Psoas muscle (tissue), 8 donors: ENCODE data around the gene MOCS2. TPM values are rescaled to one million over a fixed set of nuclear protein-coding genes. Genes with fewer than 3 reads are reported as not detected.

Experiments
- ATAC-seq, 4 donors: fragments of 200-7000 bp; cut with Tn5 transposase; one replicate each; pipeline ENCODE4 v1.9.1; 2020; ENCODE audit warnings: moderate library complexity in 3 of 4, mild to moderate bottlenecking in 2 of 4
- DNase-seq, 2 donors: peaks; one replicate each; pipeline ENCODE4 v3.0.0-alpha.2; 2020
- H3K27ac ChIP-seq: fragments of 200-600 bp; one replicate; pipeline ENCODE4 v1.8.0; 2022
- H3K27me3 ChIP-seq, 3 donors: fragments of 200-600 bp in 1 of 3; one replicate each; pipeline versions ENCODE4 v1.6.1 to v1.8.0; 2013 to 2022; ENCODE audit warnings: low read length in 2 of 3, mild to moderate bottlenecking in 2 of 3, moderate library complexity in 1 of 3; ENCODE audit not compliant: insufficient read depth in 3 of 3
- H3K36me3 ChIP-seq, 2 donors: fragments of 200-600 bp in 1 of 2; one replicate each; pipeline versions ENCODE4 v1.6.1 to v1.8.0; 2013 to 2022; ENCODE audit warnings: low read depth in 1 of 2, mild to moderate bottlenecking in 1 of 2, moderate library complexity in 1 of 2; ENCODE audit not compliant: insufficient read depth in 1 of 2
- H3K4me1 ChIP-seq: fragments of 200-600 bp; one replicate; pipeline ENCODE4 v1.8.0; 2022
- H3K4me3 ChIP-seq: fragments of 200-600 bp; one replicate; pipeline ENCODE4 v1.8.0; 2022; ENCODE audit warnings: mild to moderate bottlenecking
- H3K9me3 ChIP-seq: fragments of 200-600 bp; one replicate; pipeline ENCODE4 v1.8.0; 2022
- WGBS, 3 donors: extraction: QIAGEN DNeasy Blood & Tissue Kit; methylation state at CpG; one replicate each; pipeline versions ENCODE4 v1.1.6 to v1.1.7; 2013; 5-methylcytosine and 5-hydroxymethylcytosine counted together
- intact Hi-C, 2 donors: fragments of 100-400 bp; cut with DNase I; formaldehyde crosslinking; loops; one replicate each; pipeline versions ENCODE4 v1.11.0 to v1.14.2; 2022
- polyA plus RNA-seq, 3 donors: library from polyadenylated mRNA; stranded (reverse); fragments of 200-250 nt; gene quantifications; one replicate each; pipeline ENCODE4 v1.2.3, GENCODE V29; 2013
- total RNA-seq, 4 donors: library from RNA; stranded (reverse); fragmentation: NEBNext Ultra II Directional in 2 of 4; extraction: Animal tissue kit (Norgen Biotek cat#: 25700) in 2 of 4; gene quantifications; one replicate each; pipeline versions ENCODE4 v1.2.1 to v1.2.4, GENCODE V29; 2021 to 2023
- TF ChIP-seq, protein P1 (sequence below): fragments of 200-600 bp; IDR thresholded peaks from one replicate; pipeline ENCODE4 v1.8.0; 2022; ENCODE audit warnings: antibody characterized with exemption
- donor health status: healthy with polysubstance abuse.
- donor health status: DM: no; HTN: no; CAD: no; lungs with moderate emphysema.
- donor health status: Bipolar disorder and iron deficiency.
- donor health status: healthy.
- donor health status: DM: yes; HTN: yes; CAD: no.
- donor health status: DM: no; HTN: no; CAD: no.
- donor health status: DM: no; HTN: no; CAD: no.
- donor health status: DM: yes; HTN: yes; CAD: no.

The MOCS2 gene
- total and polyA plus RNA-seq, 7 donors: 38.8 to 73.9 (median 46.7) TPM

DNA sequence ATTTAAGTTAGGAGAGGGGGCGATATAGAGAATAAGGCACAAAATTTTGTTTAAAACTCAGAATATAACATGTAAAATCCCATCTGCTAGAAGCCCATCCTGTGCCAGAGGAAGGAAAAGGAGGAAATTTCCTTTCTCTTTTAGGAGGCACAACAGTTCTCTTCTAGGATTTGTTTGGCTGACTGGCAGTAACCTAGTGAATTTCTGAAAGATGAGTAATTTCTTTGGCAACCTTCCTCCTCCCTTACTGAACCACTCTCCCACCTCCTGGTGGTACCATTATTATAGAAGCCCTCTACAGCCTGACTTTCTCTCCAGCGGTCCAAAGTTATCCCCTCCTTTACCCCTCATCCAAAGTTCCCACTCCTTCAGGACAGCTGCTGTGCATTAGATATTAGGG, 18.3 kb downstream of the MOCS2 start:
- DNase-seq: no peak
- Histone ChIP-seq H3K4me1 (no peaks in the 10 kb centered on the region), H3K4me3 (no peak overlapping the region), H3K9me3 (no peaks in the 10 kb centered on the region), H3K27ac (no peak overlapping the region), H3K36me3 (peaks cover 0 to 12% of the 10 kb centered on the region in 2 donors), H3K27me3 (no peaks in the 10 kb centered on the region)
- ATAC-seq: no peak
- intact Hi-C loops: loop anchor here (5.0 to 10.0 kb wide), 3 partner anchors 144 to 306 kb away; partner anchors contain the start of genes ITGA1 (in 1 of the 2) and PELO (in 1 of the 2)
- TF ChIP-seq, protein P1, sequence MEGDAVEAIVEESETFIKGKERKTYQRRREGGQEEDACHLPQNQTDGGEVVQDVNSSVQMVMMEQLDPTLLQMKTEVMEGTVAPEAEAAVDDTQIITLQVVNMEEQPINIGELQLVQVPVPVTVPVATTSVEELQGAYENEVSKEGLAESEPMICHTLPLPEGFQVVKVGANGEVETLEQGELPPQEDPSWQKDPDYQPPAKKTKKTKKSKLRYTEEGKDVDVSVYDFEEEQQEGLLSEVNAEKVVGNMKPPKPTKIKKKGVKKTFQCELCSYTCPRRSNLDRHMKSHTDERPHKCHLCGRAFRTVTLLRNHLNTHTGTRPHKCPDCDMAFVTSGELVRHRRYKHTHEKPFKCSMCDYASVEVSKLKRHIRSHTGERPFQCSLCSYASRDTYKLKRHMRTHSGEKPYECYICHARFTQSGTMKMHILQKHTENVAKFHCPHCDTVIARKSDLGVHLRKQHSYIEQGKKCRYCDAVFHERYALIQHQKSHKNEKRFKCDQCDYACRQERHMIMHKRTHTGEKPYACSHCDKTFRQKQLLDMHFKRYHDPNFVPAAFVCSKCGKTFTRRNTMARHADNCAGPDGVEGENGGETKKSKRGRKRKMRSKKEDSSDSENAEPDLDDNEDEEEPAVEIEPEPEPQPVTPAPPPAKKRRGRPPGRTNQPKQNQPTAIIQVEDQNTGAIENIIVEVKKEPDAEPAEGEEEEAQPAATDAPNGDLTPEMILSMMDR: no peak
- WGBS, 3 donors: 54 to 80% (median 56%) methylated on average over 2 of the region's 2 CpGs

DNA sequence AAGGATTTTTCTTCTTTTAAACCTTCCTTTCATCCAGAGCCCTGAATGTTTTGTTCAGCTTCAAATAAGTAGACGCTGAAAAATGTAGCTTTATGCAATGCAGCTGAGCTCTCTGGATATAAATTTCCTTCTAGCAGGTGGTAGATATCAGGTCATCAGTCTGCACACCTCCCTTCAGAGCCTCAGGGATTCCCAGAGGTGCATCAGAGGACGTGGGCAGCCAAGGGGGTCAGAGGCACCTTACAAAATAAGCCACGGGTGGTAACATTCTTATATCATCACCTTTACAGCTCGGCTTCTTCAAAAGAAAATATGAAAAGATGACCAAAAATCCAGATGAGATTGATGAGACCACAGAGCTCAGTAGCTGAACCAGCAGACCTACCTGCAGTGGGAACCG, 19.3 kb downstream of the MOCS2 start:
- Histone ChIP-seq H3K4me1 (no peaks in the 10 kb centered on the region), H3K27ac (no peak overlapping the region), H3K27me3 (no peaks in the 10 kb centered on the region), H3K9me3 (no peaks in the 10 kb centered on the region), H3K36me3 (peaks cover 0 to 9% of the 10 kb centered on the region in 2 donors), H3K4me3 (no peak overlapping the region)
- ATAC-seq: no peak
- 72 to 76% (median 74%) methylated on average over 5 of the region's 5 CpGs for WGBS, 3 donors
- DNase-seq: no peak
- TF ChIP-seq, protein P1: no peak
- intact Hi-C loops: loop anchor here (5.0 to 10.0 kb wide), 3 partner anchors 143 to 305 kb away; partner anchors contain the start of genes ITGA1 (in 1 of the 2) and PELO (in 1 of the 2)

DNA sequence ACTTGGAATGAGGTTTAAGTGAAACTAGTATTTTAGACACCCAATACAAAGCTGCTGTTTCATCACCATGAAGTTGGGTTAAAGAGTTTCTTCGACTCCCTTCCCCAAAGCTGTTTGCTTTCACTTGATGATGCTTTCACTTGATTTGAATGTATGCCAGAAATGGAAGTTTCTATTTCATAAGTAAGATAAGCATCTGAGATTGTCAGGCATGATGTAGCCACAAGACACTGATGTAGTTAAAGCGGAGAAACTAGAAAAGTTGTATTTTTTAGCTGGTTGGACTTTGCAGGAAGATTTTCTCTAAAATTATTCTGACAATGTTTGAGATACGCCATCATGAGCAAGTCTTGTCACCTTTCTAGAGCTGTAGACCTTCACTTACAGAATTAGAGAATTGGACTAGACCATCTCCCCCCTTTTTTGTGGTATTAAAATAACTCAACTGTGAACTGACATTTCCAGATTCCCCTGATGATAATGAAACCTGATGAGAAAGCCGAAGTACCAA, 20.0 kb downstream of the MOCS2 start:
- intact Hi-C loops: no loop called here
- Histone ChIP-seq H3K27me3 (no peaks in the 10 kb centered on the region), H3K4me3 (no peak overlapping the region), H3K4me1 (no peaks in the 10 kb centered on the region), H3K27ac (no peak overlapping the region), H3K36me3 (peaks cover 0 to 2% of the 10 kb centered on the region in 2 donors), H3K9me3 (no peaks in the 10 kb centered on the region)
- ATAC-seq: no peak
- TF ChIP-seq, protein P1: no peak
- 69 to 80% (median 79%) methylated on average over 4 of the region's 4 CpGs for WGBS, 3 donors
- no peak for DNase-seq

DNA sequence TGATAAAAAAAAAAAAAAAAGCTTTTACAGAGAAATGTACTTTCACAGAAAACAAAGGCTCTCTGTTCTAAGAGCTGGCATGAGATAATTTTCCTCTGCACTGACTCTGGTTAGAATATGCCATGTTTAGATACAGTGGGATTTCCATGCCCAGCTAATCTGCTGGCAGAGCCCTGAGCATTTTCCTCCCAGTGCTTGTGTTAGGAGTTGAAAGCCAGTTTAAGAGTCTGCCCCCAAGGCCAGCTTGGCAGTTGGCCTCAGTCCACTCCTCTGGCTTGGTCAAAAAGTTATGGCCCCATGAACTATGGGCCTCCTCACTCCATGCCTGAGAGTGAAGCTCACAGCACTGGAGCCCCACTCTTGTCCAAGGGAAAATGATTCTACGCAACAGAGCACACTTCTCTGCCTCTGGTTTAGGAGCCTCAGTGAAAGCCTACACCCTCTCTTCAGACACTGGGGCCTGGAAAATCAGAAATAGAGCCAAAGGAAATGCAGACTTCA, 21.9 kb downstream of the MOCS2 start:
- ATAC-seq: no peak
- TF ChIP-seq, protein P1: no peak
- Histone ChIP-seq H3K4me1 (no peaks in the 10 kb centered on the region), H3K27ac (no peak overlapping the region), H3K9me3 (no peaks in the 10 kb centered on the region), H3K27me3 (no peaks in the 10 kb centered on the region), H3K36me3 (no peaks in the 10 kb centered on the region), H3K4me3 (no peak overlapping the region)
- 78 to 95% (median 85%) methylated on average over 1 of the region's 1 CpG for WGBS, 3 donors
- intact Hi-C loops: no loop called here
- no peak for DNase-seq

DNA sequence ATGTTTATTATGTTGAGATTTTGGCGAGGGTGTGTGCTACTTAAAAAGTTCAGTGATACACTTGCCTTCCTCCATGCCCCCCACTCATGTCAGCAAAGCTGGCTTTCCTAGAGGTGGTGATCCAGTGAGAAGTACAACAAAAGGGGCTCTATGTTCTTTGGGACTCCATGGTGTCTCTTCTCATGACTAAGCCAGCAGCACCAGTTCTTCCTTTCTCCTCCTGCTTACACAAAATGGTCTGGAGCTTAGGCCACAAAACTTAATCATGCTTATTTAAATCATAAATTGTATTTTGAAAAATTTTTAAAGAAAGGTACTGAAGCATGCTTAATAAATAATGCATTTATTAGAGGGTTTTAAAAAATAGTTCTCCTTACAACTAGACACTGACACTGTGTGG, 22.4 kb downstream of the MOCS2 start:
- 90 to 95% (median 94%) methylated on average over 1 of the region's 1 CpG for WGBS, 3 donors
- TF ChIP-seq, protein P1: no peak

More for the DNA sequence above, 22.4 kb downstream of the MOCS2 start:
- no peaks in the 10 kb centered on the region for H3K4me1 ChIP-seq
- no peaks in the 10 kb centered on the region for H3K36me3 ChIP-seq
- ATAC-seq: no peak
- no peak for DNase-seq
- intact Hi-C loops: no loop called here
- H3K27ac ChIP-seq: no peak overlapping the region
- H3K27me3 ChIP-seq: no peaks in the 10 kb centered on the region
- H3K4me3 ChIP-seq: no peak overlapping the region
- H3K9me3 ChIP-seq: no peaks in the 10 kb centered on the region
